GM19467 (cell line): ENCODE results near the gene CLK2.
"Not testable (repeated sequence)": the region's sequence is repeated elsewhere in the genome, so short reads cannot be mapped to it uniquely, and the experiment has no call there.

Source experiments
- ATAC-seq: cut with Tn5 transposase; IDR thresholded peaks from one replicate; pipeline ENCODE4 v1.9.1; 2021; ENCODE audit warnings: mild to moderate bottlenecking, moderate library complexity; ENCODE audit not compliant: unreplicated experiment

CLK2 gene

DNA sequence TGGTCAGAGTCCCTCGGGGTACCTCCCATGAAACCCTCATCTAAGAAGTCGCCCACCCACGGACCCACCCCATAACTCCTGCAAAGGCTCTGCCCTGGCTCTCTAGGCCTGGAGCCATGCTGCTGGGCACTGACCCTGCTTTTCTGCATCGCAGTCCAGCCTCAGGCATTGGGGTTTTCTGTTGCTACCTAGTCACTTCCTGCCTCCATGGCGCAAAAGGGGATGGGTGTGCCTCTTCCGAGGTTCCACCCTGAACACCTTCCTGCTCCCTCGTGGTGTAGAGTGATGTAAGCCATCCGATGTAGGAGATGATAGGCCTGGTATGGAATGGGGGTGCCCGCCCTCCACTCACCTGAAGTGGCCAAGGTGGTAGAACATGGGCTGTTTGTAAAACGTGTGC is 58.6 kb downstream of the CLK2 start:
- ATAC-seq, result not testable (repeated sequence)
